Midbrain (tissue), 1 donor: ENCODE results near the gene ATXN10.

Source experiments
- DNase-seq: peaks from one replicate; lab custom pipeline; 2025; lab: John Stamatoyannopoulos, UW

ATXN10 gene

DNA sequence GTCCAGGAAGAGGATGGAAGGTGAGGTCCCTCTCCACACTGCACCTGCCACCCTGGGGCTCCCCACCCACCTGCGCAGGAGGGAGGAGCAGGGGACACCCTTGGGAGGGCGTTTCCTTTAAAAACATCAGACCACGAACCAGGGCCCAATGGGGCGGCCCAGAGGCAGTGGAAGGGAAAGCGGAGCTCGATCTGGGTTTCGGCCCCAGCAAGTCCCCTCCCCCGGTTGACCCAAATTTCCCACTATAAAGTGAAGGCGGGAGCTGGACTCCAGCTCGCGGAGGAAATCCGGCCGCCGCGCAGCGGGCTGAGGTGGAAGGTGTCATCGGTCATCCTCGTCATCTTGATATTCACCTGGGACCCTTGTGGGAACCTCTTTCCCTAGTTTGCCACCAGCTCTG is 206.0 kb downstream of the ATXN10 start:
- DNase-seq: no peak

DNA sequence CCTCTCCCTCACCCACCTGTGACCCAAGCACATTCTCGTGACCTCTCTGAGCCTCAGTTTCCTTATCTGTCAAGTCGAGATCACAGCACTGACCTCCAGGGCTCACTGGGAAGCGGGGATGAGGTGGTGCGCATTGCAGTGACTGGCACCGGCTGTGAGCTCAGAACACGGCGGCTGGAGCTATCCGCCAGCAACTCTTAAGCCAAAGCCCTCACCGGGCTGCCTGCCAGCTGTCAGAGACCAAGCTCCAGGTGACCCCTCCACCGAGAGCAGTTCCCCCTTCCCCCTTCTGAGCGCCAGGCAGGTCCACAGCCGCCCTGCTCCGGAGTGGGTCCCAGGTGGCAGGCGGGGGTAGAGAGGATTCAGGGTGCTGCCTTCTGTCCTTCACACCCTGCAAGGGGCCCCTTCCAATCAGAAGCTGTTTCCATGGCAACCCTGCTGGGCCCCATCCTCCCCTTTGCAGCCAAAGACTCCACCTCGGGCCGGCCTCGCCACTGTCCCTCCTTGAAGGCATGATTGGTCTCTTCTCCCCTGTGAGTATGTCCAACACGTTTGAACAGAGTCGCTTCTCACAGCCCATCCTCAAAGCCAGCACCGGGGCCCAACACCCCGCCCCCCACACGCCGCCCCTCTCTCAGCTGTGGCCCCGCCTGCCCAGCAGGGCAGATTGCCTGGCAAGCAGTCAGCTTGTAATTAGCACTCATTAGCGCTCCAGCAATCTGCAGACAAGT is 206.6 kb downstream of the ATXN10 start:
- DNase-seq: peak; percentile 22

DNA sequence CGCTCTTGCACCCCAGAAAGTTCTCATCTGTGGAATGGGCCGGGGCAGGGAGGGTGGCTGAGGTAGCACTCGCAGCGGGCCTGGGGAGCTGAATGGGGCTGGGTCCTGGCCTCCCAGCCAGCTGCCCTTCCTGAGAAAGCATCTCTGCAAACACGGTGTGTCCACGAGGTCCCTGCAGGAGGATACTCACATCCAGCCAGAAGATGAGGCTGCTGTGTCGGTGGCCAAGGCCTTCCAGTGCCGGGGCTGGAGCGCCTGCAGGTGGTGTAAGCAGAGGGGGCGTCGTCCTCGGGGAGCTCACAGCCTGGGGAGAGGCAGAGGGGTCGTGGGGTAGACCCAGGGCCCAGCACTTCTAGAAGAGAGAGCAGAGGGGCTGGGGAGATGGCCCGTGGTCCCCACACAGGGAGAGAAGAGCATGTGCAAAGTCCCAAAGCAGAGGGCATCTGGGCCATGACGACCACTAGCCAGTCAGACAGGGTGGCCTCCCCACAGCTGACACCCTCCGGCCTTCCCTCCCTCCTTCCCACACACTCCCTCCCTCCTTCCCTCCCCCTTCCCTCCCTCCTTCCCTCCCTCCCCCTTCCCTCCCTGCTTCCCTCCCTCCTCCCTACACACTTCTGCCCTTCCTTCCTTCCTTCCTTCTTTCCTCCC is 207.4 kb downstream of the ATXN10 start:
- no peak for DNase-seq

DNA sequence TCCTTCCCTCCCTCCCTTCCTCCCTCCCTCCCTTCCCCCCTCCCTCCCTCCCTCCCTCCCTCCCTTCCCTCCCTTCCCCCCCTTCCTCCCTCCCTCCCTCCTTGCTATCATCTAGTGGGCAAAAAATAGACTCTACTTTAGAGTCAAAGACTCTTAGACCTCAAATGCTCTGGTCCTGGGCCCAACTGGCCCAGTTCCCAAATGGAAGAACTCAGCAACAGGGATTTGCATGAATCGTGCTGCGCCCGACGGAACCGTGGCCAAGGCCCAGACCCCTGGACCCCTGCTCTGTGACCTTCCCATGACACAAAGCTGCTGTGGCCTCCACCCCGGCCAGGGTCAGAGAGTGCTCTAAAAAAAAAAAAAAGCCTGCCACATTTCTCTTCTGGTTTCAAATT is 207.9 kb downstream of the ATXN10 start:
- DNase-seq: no peak

DNA sequence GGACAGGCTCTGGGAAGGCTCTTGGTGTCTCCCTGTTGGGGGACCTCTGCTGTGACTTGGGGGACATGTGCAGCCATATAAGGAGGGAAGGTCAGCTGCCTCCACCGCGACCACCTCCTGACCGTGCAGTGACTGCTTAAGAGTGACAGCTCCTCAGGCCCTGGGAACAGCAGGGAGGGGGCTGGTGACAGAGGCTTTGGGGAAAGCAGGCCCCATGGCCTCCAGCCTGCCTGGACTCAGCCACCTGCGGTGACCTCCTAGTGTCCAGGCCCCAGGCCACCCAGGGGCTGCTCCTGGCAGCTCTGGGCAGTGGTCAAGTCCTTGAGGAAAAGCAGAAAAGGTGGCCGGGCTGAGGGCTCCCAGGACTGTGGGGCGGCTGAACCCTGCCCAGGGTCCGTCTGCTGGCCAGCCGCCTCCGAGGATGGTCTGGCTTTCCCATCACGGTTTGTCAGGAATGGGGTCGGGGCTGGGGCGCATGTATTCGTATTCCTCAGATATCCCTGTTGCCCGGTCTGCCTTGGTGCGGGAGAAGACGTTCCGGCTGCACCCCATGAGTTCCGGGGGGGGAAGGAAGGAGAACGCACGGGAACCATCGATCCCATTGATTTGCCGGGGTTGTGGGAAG is 208.6 kb downstream of the ATXN10 start:
- no peak for DNase-seq

DNA sequence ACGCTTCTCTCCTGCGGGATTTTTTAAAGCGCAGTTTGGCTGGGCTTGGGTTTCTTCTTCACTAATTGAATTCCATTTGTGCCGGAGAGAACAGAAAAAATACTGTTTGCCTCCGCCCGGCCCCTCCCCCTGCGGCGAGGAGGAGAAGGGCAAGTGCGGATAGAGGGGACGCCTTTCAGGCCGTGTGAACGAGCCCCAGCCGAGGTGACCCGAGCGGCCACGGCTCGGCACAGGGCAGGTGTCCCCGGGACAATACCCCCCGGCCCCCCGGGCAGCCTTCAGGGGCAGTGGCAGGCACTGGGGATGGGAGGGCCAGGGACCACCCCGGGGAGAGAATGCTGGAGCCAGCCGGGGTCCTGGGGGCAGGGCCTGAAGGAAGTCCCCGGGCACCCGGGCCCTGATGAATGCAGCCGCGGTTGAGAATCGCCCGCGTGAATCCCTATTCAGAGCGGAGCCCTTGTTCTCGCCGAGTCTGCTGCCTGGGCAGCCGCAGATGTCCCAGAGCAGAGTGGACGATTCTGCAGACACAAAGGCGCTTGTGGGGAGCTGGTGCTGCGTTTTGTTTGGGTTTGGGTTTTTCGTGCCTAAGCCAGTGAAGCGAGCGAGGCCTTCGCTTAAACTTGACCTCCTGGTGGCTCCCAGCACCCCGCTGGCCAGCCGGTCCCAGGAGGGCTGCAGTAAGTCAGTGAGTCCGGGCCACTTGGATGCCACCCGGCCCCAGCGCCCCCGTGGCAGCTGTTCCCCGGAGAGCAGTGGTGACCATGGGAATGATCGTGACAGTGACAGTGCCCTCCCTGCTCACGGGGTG is 209.3 kb downstream of the ATXN10 start:
- peak; percentile 27 for DNase-seq

DNA sequence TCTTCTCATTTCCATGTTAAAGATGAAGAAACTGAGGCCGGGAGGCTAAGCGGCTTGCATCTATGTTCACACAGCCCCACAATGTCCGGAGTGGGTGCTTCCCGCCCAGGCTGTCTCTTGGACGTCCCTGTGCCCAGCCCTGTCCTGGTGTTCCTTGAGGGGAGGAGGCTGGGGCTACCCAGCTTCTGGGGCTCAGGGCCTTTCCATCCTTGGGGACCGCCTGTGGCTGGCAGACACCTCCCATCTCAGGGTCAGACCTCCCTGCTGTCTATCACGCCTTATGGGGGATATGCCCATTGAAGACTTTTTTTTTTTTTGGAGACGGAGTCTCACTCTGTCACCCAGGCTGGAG is 209.9 kb downstream of the ATXN10 start:
- no peak for DNase-seq

DNA sequence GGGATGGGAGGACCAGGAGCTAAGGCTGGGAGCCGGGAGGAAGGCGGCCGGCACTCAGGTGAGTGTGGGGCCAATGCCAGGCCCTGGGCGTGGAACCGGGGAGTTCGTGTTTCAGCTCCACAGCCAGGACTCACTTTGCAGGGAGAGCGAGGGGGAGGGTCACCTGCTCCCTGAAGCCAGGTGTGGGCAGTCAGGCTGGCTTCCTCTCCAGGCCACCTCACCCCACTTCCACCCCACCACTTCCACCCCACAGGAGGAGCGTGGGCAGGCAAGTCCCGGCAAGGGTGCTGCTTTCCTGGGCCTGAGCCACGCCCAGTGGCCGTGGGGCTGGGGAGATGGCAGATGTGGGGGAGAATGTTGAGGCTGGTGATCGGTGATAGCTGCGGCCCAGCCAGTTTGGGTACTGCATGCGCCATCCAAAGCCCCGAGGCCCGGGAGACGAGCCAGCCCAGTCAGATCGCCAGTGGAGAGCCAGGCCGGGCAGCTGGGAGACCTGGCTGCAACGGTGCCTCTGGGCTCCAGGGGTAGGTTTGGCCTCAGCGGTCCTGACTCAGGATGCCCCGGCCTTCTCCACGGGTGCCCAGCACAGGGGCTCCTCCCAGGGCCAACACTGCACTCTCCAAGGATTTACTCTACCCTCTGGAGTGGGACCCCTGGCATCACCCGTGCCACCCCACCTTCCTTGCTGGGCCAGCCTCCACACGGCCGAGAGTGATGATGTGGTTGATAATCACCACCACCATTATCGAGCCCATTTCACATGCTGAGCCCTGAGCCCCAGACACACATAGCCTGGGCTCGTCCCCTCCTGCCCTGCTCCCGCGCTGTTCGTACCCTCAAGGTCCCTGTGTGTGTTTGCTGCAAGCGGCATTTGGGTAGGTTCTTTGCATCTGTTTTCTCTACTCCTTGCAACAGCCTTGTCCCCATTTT is 211.5 kb downstream of the ATXN10 start:
- peak; percentile 11 for DNase-seq

DNA sequence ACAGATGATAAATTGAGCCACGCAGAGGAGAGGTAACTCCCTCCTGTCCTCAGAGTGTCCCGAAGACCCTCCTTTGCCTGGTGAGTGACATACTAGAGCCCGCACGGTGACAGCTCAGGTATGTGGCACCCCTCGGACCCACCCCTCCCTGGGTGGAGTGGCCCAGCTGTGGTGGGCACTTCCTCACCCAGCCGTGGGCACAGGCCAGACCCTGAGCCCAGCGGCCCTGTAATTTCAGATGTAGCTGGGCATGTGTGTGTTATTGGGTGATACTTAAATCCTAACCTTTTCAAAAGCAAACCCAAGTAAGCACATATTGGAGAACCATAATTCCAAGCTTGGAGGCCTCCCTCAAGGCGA is 212.2 kb downstream of the ATXN10 start:
- no peak for DNase-seq

DNA sequence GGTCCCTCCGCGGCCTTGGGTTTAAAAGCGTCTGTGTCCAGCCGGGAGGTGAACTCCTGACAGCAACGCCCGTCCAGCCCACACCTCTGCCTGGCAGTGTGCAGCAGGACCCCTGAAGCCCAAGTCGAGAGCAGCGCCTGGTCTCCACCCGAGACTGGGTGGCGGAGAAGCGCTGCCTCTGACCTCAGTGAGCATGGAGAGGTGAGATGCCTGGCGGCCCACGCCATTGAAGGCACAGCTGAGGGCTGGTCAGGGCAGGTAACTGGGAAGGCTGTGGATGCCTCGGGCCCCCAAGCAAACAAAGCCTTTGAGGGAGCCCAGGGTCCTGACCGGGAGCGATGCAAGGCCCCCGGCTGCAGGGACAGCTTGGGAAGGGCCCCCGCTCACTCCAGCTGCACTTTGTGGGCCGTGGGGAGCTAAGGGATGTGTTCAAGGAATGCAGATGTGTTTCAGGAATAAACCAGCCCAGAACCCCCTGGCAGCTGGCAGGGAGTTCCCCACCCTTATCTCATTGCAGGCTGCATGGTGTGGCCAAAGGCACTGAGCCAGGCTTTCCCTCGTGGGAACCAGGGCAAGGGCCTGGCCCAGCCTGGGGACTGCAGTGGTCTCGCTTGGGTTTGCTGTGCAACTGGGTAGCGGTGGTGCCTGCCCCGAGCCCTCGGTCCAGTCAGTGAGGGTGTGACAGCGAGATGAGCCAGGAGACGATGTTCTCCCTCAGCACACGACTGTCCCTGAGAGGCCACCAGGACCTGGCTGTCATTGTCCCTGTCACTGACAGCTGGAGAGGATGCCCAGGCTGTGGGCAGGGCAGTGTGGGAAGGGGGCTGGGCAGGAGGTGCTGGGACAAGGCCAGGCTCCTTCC is 212.8 kb downstream of the ATXN10 start:
- no peak for DNase-seq

DNA sequence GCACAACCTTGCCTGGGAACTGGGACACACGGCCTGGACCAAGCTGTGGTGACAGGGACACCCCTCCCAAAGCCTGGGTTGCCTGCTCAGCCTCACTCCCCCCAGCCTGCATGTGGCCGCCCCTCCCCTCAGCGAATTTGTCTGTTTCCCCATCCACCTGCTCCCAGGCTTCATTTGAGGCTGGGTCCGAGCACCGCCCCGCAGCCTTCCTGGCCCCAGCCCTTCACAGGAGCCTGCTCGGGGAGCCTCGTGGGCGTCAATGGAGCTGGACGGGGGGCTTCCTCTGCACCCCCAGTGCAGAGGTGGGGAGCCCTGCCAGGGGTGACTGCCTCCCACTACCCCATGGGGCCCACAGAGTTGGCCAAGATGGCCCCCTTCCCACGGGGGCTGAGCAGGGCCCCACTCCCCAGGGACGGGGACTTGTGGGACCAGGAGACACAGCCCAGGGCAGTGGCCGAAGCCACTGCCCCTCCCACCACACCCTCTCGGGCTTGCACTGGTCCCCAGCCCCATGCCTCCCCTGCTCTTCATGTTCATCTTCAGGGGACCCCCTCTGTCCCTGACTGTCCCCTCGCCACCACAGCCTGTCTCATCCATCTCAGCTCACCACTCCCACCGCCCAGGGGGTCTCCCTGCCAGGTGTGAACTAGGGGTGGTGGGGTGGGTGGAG is 213.7 kb downstream of the ATXN10 start:
- no peak for DNase-seq

DNA sequence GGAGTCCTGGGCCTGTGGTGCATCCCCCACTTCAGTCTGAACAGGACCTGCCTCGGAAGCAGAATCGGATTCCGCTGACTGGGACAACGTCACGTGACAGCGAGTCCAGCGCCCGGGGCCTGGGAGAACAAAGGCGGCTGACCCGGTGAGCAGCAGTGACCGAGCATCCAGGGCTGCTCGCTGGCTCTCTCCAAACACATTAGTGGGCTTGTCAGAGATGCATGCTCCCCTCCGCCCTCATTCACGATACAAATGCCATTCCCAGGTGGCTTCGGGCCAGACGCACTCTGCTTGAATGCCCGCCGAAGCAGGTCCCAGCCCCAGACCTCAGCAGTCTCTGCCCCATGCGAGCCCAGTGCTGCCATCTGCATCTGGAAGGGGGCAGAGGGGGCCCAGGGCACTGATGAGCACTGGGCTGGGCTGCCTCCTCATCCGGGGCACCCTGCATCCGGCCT is 214.3 kb downstream of the ATXN10 start:
- peak; percentile 40 for DNase-seq

DNA sequence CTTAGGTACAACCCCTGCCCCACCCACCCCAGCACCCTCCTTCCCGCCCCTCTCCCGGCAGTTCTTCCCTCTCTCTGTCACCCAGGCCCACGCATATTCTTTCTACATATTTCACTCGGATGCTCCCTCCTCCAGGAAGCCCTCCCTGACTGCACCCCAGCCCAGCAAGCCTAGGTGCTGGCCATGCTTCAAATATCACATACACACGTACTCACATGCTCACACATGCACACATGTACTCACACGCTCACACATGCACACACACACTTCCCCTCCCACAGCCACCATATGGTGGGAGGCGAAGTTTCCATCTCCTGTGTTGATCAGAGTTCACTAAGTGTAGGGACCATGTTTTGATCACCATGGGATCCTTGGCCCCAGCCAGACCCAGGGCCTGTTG is 214.9 kb downstream of the ATXN10 start:
- no peak for DNase-seq

DNA sequence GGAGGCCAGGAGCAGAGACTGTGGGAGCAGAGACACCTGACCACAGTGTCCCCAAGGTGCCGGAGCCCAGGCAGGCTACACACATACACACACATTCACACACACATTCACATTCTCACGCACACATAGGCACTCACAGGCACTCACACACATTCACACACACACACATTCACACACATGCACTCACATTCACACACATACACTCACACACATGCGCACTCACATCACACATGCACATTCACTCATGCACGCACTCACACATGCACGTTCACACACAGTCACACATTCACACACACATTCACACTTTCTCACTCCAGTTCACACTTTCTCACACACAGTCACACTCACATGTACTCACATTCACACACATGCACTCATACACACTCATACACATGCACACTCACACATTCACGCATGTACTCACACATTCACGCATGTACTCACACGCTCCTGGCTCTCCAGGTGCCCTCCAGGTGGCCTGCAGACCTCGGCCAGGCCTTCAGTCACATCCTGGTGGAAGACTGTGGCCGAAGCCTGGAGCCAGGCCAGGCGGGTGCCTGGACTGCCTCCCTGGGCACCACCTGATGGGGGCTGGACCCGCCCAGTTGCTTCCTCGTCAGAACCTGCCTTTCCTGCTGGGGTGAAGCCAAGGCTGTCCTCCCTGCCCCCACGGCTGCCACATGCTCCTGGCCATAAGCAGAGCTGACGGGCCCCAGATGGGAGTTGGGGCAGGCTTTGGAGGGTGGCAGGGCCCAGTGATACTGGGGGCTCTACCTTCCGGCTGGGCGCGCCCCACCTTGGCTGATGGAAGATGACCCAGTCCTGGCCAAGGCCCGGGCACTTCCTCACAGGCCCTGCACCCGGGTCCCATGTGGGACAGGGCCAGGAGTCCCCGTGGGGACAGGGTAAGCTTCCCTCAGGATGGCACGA is 215.8 kb downstream of the ATXN10 start:
- DNase-seq: no peak

DNA sequence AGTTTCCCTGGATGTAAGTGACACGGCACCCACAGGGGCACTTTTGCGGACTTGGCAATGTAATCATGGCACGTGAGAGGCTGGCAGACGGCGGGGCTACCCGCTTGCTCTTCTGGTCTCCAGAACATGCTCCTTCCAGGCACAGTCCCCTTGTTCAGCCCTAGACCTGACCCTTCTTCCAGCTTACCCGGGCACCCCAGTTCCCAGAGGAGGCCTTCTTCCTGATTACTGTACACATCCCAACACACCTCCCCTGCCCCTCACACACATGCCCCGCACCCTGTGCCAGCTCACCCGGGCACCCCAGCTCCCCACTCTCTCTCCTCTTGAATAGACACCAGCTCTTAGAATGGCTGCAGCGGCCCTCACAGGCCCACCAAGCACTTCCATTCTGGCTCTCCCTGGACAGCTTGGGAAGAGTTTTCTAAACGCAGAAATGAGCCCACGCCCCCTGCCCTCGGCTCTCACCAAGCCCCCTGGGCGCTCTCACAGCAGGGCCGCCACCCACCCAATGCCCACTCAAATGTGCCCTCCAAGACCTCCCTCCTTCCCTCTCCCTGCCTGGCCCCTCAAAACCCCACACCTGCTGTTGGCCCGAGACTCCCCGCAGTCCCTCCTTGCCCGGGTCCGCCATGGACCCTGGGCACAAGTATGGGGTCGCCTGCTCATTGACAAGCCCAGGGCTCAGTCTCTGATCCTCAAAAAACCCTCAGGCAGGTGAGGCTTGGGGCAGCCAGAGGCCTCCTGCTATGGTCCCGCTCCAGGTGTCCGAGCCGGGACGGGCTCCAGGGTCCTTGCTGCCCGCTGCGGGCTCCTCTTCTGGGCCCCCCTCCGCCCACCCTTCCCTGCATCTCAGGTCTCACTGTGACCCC is 216.8 kb downstream of the ATXN10 start:
- DNase-seq: no peak

DNA sequence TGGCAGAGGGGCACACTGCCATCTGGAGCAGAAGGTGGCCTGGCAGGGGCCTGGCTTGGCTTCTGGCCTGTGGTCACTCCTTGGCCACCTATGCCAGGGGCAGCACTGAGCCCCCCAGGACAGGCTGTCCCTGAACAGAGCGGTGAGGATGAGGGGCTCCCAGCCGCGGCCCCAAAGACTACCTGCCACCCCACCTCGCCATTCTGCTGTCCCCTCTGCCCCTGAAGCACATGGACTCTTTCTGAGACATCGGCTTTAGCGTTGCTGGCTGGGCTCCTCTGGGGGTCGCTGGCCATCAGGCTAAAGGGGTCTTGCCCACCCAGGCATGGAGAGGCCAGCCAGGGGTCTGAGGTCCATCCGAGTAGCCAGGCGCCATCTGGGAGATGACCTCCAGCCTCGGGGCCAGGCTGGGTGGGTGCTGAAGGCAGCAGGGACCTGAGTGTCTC is 217.5 kb downstream of the ATXN10 start:
- DNase-seq: no peak

DNA sequence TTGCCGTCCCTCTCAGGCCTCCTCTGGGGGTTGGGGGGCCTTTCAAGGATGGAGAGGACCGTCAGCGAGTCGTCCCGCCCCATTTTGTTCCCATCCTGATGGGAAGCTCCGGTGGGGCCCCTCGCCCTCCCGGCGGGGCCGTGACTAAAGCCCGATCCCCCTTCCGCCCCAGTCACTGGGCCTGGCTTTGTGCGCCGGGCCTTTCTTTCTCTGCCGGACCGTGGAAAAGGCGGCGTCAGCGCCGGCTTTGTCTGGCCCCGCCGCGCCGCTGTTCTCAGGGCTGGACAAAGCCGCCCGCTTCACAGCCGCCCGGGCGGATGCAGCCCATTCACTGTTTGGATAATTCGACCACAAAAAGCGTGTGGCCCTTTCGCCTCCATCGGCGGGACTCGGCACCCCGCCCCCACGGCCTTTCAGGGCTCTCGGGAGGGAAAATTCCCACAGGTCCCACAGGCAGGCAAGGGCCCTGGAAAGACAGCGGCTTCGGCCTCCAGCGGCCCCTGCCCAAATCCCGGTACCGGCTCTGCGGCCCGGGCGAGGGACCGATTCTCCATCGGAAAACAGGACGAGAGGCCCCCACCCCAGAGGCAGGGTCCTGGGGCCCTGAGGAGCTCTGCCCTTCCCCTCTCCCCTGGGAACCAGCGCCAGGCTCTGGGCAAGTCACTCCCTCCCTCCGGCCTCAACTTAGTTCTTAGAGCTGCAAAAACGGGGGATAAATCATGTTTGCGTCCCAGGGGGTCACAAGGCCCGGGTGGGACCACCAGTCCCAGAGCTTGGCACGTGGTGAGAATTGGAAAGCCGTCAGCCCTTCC is 218.1 kb downstream of the ATXN10 start:
- peak; percentile 16 for DNase-seq
